Measurements from ENCODE around the gene RASA3. TPM values are rescaled to one million over a fixed set of nuclear protein-coding genes. Genes with fewer than 3 reads are reported as not detected.

The RASA3 gene
- total and polyA plus RNA-seq, 2 donors (not counting 3 experiments of a cell fraction or from before 2014, with no cell fraction given): 26.5 to 53.8 TPM

- DNase-seq (ENCODE audit: low read depth, low spot score) (no peak), FAIRE-seq (no peak)
- Histone ChIP-seq H4K20me1 (replicated peaks; ENCODE audit: control insufficient read depth, extremely low read depth, insufficient read depth, low read length) (no peaks in the 10 kb centered on the region), H3K9me1 (replicated peaks; ENCODE audit: control insufficient read depth, extremely low read depth, insufficient read depth, low read length) (no peaks in the 10 kb centered on the region), H3K4me3 (replicated peaks in 1 of 3; ENCODE audit: insufficient read depth in 1 of 3, low read depth in 1 of 3, low read length in 3 of 3) (no peak overlapping the region), H3K27me3 (ENCODE audit: control insufficient read depth in 2 of 2, insufficient read depth in 2 of 2, low read length in 2 of 2) (no peaks in the 10 kb centered on the region), H3K4me1 (ENCODE audit: control insufficient read depth, extremely low read depth, insufficient read depth, low read length) (no peaks in the 10 kb centered on the region), H3K79me2 (ENCODE audit: control insufficient read depth, insufficient read depth, low read length) (no peaks in the 10 kb centered on the region), H2AFZ (ENCODE audit: low read depth, low read length) (no peak overlapping the region), H3K27ac (ENCODE audit: insufficient read depth, low read depth, low read length) (no peak overlapping the region), H3K36me3 (ENCODE audit: control insufficient read depth in 2 of 2, extremely low read depth in 1 of 2, insufficient read depth in 2 of 2, low read length in 2 of 2) (peaks cover 10 to 58% of the 10 kb centered on the region in 2 experiments), H3K9ac (replicated peaks; ENCODE audit: extremely low read depth, insufficient read depth, low read length) (no peak overlapping the region), H3K9me3 (replicated peaks; ENCODE audit: control insufficient read depth, insufficient read depth, low read length) (no peaks in the 10 kb centered on the region), H3K4me2 (ENCODE audit: insufficient read depth, low read length) (no peak overlapping the region)
- no TSS peak for BruUV-seq (replicated peaks)
- ChIA-PET CTCF (no interaction called here), POLR2A (no interaction called here)
- TF ChIP-seq POLR2A (IDR thresholded peaks at IDR 0.05; ENCODE audit: low read depth, low read length) (no peak), MYC (IDR thresholded peaks at IDR 0.05; ENCODE audit: low read depth, low read length) (no peak), JUN (IDR thresholded peaks at IDR 0.05; ENCODE audit: borderline replicate concordance, insufficient read depth, insufficient read length, low read depth) (no peak), CTCF (IDR thresholded peaks at IDR 0.05; ENCODE audit: extremely low read depth in 1 of 2, insufficient read depth in 1 of 2, low read depth in 1 of 2, low read length in 2 of 2) (no peak), GATA2 (IDR thresholded peaks at IDR 0.05; ENCODE audit: insufficient read depth, insufficient read length, low read depth, low read length) (no peak), POLR2AphosphoS5 (IDR thresholded peaks at IDR 0.05; ENCODE audit: insufficient read depth, low read depth, low read length) (no peak)
- TF ChIP-seq, protein P1, sequence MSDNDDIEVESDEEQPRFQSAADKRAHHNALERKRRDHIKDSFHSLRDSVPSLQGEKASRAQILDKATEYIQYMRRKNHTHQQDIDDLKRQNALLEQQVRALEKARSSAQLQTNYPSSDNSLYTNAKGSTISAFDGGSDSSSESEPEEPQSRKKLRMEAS (IDR thresholded peaks at IDR 0.05; ENCODE audit: insufficient read depth, insufficient read length): no peak
- dilution Hi-C loops (cut with MboI; ENCODE audit: extremely low pct_ligation_motif_present, low sequenced_read_pairs) (no loop called here), intact Hi-C loops (cut with micrococcal nuclease) (no loop called here)
Measured at GRCh38 chr13:113995051-113995601, 137.3 kb downstream of the RASA3 start.

All from endothelial cell of umbilical vein (primary cell).